Prostate gland (tissue), 2 donors: ENCODE measurements around the gene NUTM1.

Experiments
- POLR2AphosphoS5 ChIP-seq: sonication (generic); formaldehyde crosslinking; IDR thresholded peaks from one replicate; pipeline ENCODE4 v1.6.1; 2017; ENCODE audit warnings: antibody characterized with exemption
- TF ChIP-seq, protein P1 (sequence below), 4 experiments: fragments of 200-600 bp in 2 of 4; fragments of 450-650 bp in 2 of 4; sonication (generic) in 2 of 4; IDR thresholded peaks; 1 replicate in 3 of 4; 2 replicates in 1 of 4; pipeline ENCODE4 v1.5.1; 2016 to 2019; ENCODE audit warnings: antibody characterized with exemption in 4 of 4, mild to moderate bottlenecking in 2 of 4, moderate library complexity in 2 of 4

DNA sequence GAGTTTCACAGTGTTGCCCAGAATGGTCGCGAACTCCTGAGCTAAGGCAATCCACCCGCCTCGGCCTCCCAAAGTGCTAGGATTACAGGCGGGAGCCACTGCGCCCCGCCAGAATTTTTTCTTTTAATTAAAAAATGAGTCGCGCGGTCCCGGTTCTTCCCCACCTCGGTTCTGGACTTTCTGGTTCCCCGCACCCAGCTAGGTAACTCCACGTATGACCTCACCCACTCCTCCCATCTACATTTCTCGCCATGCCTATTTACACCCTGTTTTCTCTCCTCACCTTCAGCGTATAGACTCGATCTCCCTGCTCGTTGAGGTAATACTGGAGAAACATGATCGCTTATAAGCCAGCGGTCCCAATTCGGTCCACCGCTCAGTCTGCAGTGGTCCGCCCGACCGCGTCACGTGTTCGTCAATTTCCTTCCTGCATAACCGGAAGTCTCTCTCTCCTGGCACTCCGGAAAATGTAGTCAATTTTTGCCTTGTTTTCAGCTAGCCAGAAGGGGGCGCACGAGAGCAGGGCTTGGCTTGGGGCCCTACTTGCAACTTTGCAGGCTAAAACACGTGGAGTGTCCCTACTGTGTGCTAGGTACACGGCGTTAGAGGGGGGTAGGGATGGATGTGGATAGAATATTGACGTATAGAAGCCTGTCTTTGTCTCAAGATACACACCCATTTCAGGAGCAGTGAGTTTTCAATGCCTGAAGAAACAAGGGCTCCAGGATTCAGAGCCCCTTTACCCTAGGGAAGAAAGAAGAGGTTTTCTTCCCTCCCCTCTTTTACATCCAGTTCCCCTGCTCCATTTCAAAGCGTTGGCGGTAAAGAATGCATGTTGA is at the start of gene NUTM1, which contains the start of gene NOP10:
- TF ChIP-seq, protein P1, sequence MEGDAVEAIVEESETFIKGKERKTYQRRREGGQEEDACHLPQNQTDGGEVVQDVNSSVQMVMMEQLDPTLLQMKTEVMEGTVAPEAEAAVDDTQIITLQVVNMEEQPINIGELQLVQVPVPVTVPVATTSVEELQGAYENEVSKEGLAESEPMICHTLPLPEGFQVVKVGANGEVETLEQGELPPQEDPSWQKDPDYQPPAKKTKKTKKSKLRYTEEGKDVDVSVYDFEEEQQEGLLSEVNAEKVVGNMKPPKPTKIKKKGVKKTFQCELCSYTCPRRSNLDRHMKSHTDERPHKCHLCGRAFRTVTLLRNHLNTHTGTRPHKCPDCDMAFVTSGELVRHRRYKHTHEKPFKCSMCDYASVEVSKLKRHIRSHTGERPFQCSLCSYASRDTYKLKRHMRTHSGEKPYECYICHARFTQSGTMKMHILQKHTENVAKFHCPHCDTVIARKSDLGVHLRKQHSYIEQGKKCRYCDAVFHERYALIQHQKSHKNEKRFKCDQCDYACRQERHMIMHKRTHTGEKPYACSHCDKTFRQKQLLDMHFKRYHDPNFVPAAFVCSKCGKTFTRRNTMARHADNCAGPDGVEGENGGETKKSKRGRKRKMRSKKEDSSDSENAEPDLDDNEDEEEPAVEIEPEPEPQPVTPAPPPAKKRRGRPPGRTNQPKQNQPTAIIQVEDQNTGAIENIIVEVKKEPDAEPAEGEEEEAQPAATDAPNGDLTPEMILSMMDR (IDR thresholded peaks at IDR 0.05): peak; percentile 93 to 98 (median 96)
- peak; percentile 97 for TF ChIP-seq POLR2AphosphoS5
